Measurements from ENCODE around the gene SMIM41. TPM values are rescaled to one million over a fixed set of nuclear protein-coding genes. Genes with fewer than 3 reads are reported as not detected.

SMIM41 gene
- total RNA-seq, 1 donor = under 0.01 TPM

DNA sequence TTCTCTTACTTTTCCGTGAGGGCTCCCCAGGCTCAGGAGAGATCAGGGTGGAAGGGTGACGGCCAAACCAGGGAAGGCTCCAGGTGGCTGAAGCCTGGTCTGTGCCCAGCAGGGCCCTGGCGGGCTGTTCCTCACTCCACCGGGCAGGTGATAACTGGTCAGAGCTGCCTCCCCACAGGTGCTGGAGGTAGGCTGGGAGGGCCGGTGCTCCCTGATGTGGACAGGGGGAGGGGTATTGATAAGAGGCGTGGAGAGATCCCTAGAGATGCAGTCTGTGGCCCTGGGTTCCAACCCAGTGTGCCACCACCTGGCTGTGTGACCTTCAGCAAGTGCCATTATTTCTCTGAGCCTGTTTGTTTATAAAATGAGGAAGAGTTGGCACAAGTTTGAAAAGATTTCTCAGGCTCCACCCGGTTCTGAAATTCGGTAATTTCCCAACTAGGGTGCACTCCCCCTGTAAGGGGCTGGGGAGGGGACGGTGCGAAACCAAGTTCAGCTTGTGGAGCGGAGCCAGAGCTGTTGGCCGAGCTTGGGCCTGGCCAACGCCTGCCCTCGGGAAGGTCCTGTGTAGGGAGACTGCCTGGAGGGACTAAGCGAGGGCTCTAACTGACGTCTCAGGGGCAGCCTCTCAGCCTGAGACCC is 29.3 kb upstream of the SMIM41 start:
- DNase-seq (ENCODE audit: insufficient read length, low spot score, missing footprints) = no peak
- H3K27ac ChIP-seq (ENCODE audit: low read depth, low read length) = peak overlapping the region; percentile 95
- no peak for TF ChIP-seq CTCF (IDR thresholded peaks at IDR 0.05; ENCODE audit: extremely low read depth, low read depth, low read length)
- H3K4me3 ChIP-seq (ENCODE audit: insufficient read depth, low read length) = peak overlapping the region; percentile 75
- no peak overlapping the region for H2AFZ ChIP-seq (ENCODE audit: low read length)
- no peaks in the 10 kb centered on the region for H3K9me3 ChIP-seq (ENCODE audit: low read depth, low read length)
- H3K36me3 ChIP-seq (ENCODE audit: insufficient read depth, low read length) = peaks cover 11% of the 10 kb centered on the region
- peak overlapping the region; percentile 94 for H3K4me2 ChIP-seq (ENCODE audit: insufficient read depth, low read length)
- peaks cover 8% of the 10 kb centered on the region for H4K20me1 ChIP-seq (ENCODE audit: insufficient read depth, low read length)
- H3K4me1 ChIP-seq (ENCODE audit: insufficient read depth, low read length) = peaks cover 23% of the 10 kb centered on the region
- H3K79me2 ChIP-seq (ENCODE audit: insufficient read depth, low read length) = peaks cover 25% of the 10 kb centered on the region
- no peaks in the 10 kb centered on the region for H3K27me3 ChIP-seq (ENCODE audit: insufficient read depth, low read length)

DNA sequence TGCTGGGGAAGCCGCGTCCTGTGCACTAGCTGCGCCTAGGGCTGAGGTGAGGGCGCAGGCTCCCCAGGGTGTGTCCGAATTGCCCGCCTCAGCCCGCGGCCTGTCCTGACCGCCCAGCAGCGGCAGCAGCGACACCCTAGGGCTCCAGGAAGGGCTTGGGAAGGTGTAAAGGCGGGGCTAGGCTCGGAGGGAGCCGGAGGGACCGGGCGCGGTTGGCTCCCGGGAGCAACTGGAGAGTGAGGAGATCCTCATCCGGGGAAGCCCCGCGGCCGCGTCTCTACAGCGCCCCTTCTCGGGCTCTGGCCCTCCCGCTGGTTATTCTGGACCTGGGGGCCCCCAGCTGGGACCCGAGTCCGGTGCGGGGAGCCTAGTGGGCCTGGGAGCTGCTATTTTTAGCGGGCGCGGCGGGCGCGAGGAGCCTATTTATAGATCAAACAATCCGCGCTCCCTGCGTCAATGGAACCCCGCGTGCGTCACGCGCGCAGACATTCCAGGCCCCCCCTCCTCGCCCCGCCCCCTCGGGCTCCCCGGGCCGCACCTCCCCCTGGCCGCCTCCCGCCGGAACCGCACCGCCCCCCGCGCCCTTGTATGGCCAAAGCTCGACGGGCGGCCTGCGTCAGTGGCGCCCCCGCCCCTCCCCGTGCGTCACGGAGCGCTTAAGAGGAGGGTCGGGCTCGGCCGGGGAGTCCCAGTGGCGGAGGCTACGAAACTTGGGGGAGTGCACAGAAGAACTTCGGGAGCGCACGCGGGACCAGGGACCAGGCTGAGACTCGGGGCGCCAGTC is 28.6 kb upstream of the SMIM41 start, which contains the start of gene NR4A1:
TSS of gene NR4A1 (plus strand) at position 685 of the 784 bp plus-strand sequence. CDS start 2,887 bp downstream, outside the sequence.
- H3K27me3 ChIP-seq (ENCODE audit: insufficient read depth, low read length) = no peaks in the 10 kb centered on the region
- DNase-seq (ENCODE audit: insufficient read length, low spot score, missing footprints) = peak; percentile 99
- peaks cover 22% of the 10 kb centered on the region for H3K4me1 ChIP-seq (ENCODE audit: insufficient read depth, low read length)
- H3K4me3 ChIP-seq (ENCODE audit: insufficient read depth, low read length) = peak within 1 kb of the TSS; percentile 75
- peak within 1 kb of the TSS; percentile 95 for H3K27ac ChIP-seq (ENCODE audit: low read depth, low read length)
- peaks cover 8% of the 10 kb centered on the region for H4K20me1 ChIP-seq (ENCODE audit: insufficient read depth, low read length)
- TF ChIP-seq CTCF (IDR thresholded peaks at IDR 0.05; ENCODE audit: extremely low read depth, low read depth, low read length) = peak; percentile 40
- H3K9me3 ChIP-seq (ENCODE audit: low read depth, low read length) = no peaks in the 10 kb centered on the region
- peak within 1 kb of the TSS; percentile 15 for H2AFZ ChIP-seq (ENCODE audit: low read length)
- peaks cover 11% of the 10 kb centered on the region for H3K36me3 ChIP-seq (ENCODE audit: insufficient read depth, low read length)
- peaks cover 22% of the 10 kb centered on the region for H3K79me2 ChIP-seq (ENCODE audit: insufficient read depth, low read length)
- peak within 1 kb of the TSS; percentile 94 for H3K4me2 ChIP-seq (ENCODE audit: insufficient read depth, low read length)

- TF ChIP-seq CTCF (IDR thresholded peaks at IDR 0.05; ENCODE audit: extremely low read depth, low read depth, low read length) = no peak
- Histone ChIP-seq H3K36me3 (ENCODE audit: insufficient read depth, low read length) (peaks cover 28% of the 10 kb centered on the region), H3K79me2 (ENCODE audit: insufficient read depth, low read length) (peaks cover 22% of the 10 kb centered on the region), H3K4me1 (ENCODE audit: insufficient read depth, low read length) (peaks cover 22% of the 10 kb centered on the region), H3K4me3 (ENCODE audit: insufficient read depth, low read length) (peak overlapping the region; percentile 75), H4K20me1 (ENCODE audit: insufficient read depth, low read length) (peaks cover 8% of the 10 kb centered on the region), H3K27me3 (ENCODE audit: insufficient read depth, low read length) (no peaks in the 10 kb centered on the region), H2AFZ (ENCODE audit: low read length) (no peak overlapping the region), H3K4me2 (ENCODE audit: insufficient read depth, low read length) (peak overlapping the region; percentile 85), H3K27ac (ENCODE audit: low read depth, low read length) (peak overlapping the region; percentile 87), H3K9me3 (ENCODE audit: low read depth, low read length) (no peaks in the 10 kb centered on the region)
- DNase-seq (ENCODE audit: insufficient read length, low spot score, missing footprints) = peak; percentile 80
Observed at GRCh38 chr12:52052468-52053186, 26.9 kb upstream of the SMIM41 start.

Measured in osteoblast (primary cell).